SK-N-SH treated with all-trans-retinoic acid at 6 μM for 48 hours (cell line): ENCODE results near the gene ASPA.

ENCODE experiments used
- ATAC-seq: fragments of 200-7000 bp; cut with Tn5 transposase; 3 replicates; pipeline ENCODE4 v1.9.1; 2020; ENCODE audit warnings: mild to moderate bottlenecking, moderate library complexity
- ARNTL ChIP-seq: fragments of 450-650 bp; formaldehyde crosslinking; IDR thresholded peaks from 2 replicates; pipeline ENCODE4 v1.5.0; 2020; ENCODE audit warnings: low read depth, mild to moderate bottlenecking, moderate library complexity, borderline replicate concordance
- BACH2 ChIP-seq: fragments of 250-450 bp; sonication (Bioruptor Pico); IDR thresholded peaks from 2 replicates; pipeline ENCODE4 v1.9.0; 2021; ENCODE audit warnings: mild to moderate bottlenecking, borderline replicate concordance
- CSDC2 ChIP-seq: fragments of 250-450 bp; sonication (Bioruptor Pico); IDR thresholded peaks from 2 replicates; pipeline ENCODE4 v1.5.0; 2020; ENCODE audit warnings: mild to moderate bottlenecking, moderate library complexity
- ESRRG ChIP-seq: fragments of 250-450 bp; sonication (Bioruptor Pico); IDR thresholded peaks from 2 replicates; pipeline ENCODE4 v1.6.1; 2021; ENCODE audit warnings: mild to moderate bottlenecking
- GLIS3 ChIP-seq: fragments of 250-450 bp; sonication (Bioruptor Pico); IDR thresholded peaks from 2 replicates; pipeline ENCODE4 v1.5.0; 2020; ENCODE audit warnings: mild to moderate bottlenecking, moderate library complexity
- ISL1 ChIP-seq: fragments of 250-450 bp; sonication (Bioruptor Pico); IDR thresholded peaks from 2 replicates; pipeline ENCODE4 v2.1.2; 2022; ENCODE audit warnings: mild to moderate bottlenecking, moderate library complexity
- PPARA ChIP-seq: fragments of 250-450 bp; sonication (Bioruptor Pico); IDR thresholded peaks from 2 replicates; pipeline ENCODE4 v1.5.0; 2020; ENCODE audit warnings: mild to moderate bottlenecking, borderline replicate concordance
- RARB ChIP-seq: fragments of 250-450 bp; sonication (Bioruptor Pico); IDR thresholded peaks from 2 replicates; pipeline ENCODE4 v1.8.0; 2021; ENCODE audit warnings: mild to moderate bottlenecking, moderate library complexity
- SNAI2 ChIP-seq: fragments of 250-450 bp; sonication (Bioruptor Pico); IDR thresholded peaks from 2 replicates; pipeline ENCODE4 v1.5.0; 2020; ENCODE audit warnings: mild to moderate bottlenecking, moderate library complexity
- TOX ChIP-seq: fragments of 250-450 bp; sonication (Bioruptor Pico); IDR thresholded peaks from 2 replicates; pipeline ENCODE4 v1.8.0; 2021; ENCODE audit warnings: mild to moderate bottlenecking, moderate library complexity, borderline replicate concordance
- ZC3H10 ChIP-seq: fragments of 250-450 bp; sonication (Bioruptor Pico); IDR thresholded peaks from 2 replicates; pipeline ENCODE4 v1.5.1; 2021; ENCODE audit warnings: mild to moderate bottlenecking, moderate library complexity
- ZFP30 ChIP-seq: fragments of 450-650 bp; formaldehyde crosslinking; IDR thresholded peaks from 2 replicates; pipeline ENCODE4 v1.5.0; 2022; ENCODE audit warnings: mild to moderate bottlenecking, moderate library complexity
- ZNF565 ChIP-seq: fragments of 450-650 bp; formaldehyde crosslinking; conservative IDR thresholded peaks from 2 replicates; pipeline ENCODE4 v1.5.0; 2020; ENCODE audit warnings: low read depth, mild to moderate bottlenecking, moderate library complexity
- ZNF70 ChIP-seq: fragments of 450-650 bp; formaldehyde crosslinking; IDR thresholded peaks from 2 replicates; pipeline ENCODE4 v1.5.0; 2020; ENCODE audit warnings: mild to moderate bottlenecking, moderate library complexity
- ZNF8 ChIP-seq: fragments of 450-650 bp; formaldehyde crosslinking; IDR thresholded peaks from 2 replicates; pipeline ENCODE4 v1.5.0; 2020; ENCODE audit warnings: mild to moderate bottlenecking, moderate library complexity
- TF ChIP-seq, protein P1 (sequence below): fragments of 250-450 bp; sonication (Bioruptor Pico); IDR thresholded peaks from 2 replicates; pipeline ENCODE4 v1.8.0; 2020; ENCODE audit warnings: mild to moderate bottlenecking, moderate library complexity, borderline replicate concordance
- TF ChIP-seq, protein P2 (sequence below): fragments of 250-450 bp; sonication (Bioruptor Pico); IDR thresholded peaks from 2 replicates; pipeline ENCODE4 v1.5.1; 2020; ENCODE audit warnings: low read depth, mild to moderate bottlenecking, moderate library complexity
- TF ChIP-seq, protein P3 (sequence below): fragments of 250-450 bp; sonication (Bioruptor Pico); IDR thresholded peaks from 2 replicates; pipeline ENCODE4 v1.8.0; 2021; ENCODE audit warnings: low read depth, mild to moderate bottlenecking, moderate library complexity, borderline replicate concordance
- TF ChIP-seq, protein P4 (sequence below): fragments of 250-450 bp; sonication (Bioruptor Pico); IDR thresholded peaks from 2 replicates; pipeline ENCODE4 v1.5.0; 2020; ENCODE audit warnings: mild to moderate bottlenecking, moderate library complexity
- TF ChIP-seq, protein P5 (sequence below): fragments of 250-450 bp; sonication (Bioruptor Pico); IDR thresholded peaks from 2 replicates; pipeline ENCODE4 v1.5.1; 2021; ENCODE audit warnings: mild to moderate bottlenecking, moderate library complexity

ASPA gene

DNA sequence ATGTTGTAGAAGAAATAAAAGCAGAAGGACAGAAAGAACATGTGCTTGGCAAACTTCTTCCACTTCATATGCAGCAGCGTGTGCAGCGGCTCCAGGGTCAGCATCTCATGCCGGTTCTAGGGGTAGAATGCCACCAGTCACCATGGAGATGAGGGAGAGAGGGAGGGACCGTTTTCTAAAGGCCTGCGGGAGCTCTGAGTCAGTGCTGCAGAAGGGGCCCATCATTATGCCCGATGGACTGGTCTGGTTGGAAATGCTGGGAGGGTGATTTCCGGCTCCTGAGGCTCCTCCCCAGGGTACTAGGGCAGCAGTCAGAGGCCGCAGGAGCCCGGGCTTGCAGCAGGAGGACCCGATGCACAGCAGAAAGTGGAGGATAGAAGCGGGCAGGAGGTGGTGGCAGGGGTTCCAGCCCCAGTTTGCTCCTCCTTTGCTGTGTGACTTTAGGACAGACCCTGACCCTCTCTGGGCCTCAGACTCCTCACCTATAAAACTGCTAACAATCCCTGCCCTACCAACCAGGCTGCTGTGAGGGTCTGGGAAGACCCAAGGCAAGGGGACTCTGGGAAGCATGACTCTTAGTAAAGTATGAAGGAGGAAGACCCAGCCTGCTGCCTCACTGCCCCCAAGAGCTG lies 53.2 kb downstream of the ASPA start:
- TF ChIP-seq BACH2 (CRISPR knock-in tag) (no peak), ZNF70 (CRISPR knock-in tag) (no peak), RARB (no peak), SNAI2 (CRISPR knock-in tag) (no peak), ARNTL (CRISPR knock-in tag) (no peak), PPARA (no peak), ZNF565 (no peak), CSDC2 (no peak), ESRRG (CRISPR knock-in tag) (no peak), ISL1 (CRISPR knock-in tag) (no peak), ZFP30 (CRISPR knock-in tag) (no peak), ZC3H10 (no peak), GLIS3 (CRISPR knock-in tag) (no peak), TOX (CRISPR knock-in tag) (no peak)
- TF ChIP-seq, protein P1, sequence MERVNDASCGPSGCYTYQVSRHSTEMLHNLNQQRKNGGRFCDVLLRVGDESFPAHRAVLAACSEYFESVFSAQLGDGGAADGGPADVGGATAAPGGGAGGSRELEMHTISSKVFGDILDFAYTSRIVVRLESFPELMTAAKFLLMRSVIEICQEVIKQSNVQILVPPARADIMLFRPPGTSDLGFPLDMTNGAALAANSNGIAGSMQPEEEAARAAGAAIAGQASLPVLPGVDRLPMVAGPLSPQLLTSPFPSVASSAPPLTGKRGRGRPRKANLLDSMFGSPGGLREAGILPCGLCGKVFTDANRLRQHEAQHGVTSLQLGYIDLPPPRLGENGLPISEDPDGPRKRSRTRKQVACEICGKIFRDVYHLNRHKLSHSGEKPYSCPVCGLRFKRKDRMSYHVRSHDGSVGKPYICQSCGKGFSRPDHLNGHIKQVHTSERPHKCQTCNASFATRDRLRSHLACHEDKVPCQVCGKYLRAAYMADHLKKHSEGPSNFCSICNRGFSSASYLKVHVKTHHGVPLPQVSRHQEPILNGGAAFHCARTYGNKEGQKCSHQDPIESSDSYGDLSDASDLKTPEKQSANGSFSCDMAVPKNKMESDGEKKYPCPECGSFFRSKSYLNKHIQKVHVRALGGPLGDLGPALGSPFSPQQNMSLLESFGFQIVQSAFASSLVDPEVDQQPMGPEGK (CRISPR knock-in tag) = no peak
- TF ChIP-seq, protein P2, sequence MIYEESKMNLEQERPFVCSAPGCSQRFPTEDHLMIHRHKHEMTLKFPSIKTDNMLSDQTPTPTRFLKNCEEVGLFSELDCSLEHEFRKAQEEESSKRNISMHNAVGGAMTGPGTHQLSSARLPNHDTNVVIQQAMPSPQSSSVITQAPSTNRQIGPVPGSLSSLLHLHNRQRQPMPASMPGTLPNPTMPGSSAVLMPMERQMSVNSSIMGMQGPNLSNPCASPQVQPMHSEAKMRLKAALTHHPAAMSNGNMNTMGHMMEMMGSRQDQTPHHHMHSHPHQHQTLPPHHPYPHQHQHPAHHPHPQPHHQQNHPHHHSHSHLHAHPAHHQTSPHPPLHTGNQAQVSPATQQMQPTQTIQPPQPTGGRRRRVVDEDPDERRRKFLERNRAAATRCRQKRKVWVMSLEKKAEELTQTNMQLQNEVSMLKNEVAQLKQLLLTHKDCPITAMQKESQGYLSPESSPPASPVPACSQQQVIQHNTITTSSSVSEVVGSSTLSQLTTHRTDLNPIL = no peak
- TF ChIP-seq, protein P3, sequence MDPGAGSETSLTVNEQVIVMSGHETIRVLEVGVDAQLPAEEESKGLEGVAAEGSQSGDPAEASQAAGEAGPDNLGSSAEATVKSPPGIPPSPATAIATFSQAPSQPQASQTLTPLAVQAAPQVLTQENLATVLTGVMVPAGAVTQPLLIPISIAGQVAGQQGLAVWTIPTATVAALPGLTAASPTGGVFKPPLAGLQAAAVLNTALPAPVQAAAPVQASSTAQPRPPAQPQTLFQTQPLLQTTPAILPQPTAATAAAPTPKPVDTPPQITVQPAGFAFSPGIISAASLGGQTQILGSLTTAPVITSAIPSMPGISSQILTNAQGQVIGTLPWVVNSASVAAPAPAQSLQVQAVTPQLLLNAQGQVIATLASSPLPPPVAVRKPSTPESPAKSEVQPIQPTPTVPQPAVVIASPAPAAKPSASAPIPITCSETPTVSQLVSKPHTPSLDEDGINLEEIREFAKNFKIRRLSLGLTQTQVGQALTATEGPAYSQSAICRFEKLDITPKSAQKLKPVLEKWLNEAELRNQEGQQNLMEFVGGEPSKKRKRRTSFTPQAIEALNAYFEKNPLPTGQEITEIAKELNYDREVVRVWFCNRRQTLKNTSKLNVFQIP = no peak
- TF ChIP-seq, protein P4, sequence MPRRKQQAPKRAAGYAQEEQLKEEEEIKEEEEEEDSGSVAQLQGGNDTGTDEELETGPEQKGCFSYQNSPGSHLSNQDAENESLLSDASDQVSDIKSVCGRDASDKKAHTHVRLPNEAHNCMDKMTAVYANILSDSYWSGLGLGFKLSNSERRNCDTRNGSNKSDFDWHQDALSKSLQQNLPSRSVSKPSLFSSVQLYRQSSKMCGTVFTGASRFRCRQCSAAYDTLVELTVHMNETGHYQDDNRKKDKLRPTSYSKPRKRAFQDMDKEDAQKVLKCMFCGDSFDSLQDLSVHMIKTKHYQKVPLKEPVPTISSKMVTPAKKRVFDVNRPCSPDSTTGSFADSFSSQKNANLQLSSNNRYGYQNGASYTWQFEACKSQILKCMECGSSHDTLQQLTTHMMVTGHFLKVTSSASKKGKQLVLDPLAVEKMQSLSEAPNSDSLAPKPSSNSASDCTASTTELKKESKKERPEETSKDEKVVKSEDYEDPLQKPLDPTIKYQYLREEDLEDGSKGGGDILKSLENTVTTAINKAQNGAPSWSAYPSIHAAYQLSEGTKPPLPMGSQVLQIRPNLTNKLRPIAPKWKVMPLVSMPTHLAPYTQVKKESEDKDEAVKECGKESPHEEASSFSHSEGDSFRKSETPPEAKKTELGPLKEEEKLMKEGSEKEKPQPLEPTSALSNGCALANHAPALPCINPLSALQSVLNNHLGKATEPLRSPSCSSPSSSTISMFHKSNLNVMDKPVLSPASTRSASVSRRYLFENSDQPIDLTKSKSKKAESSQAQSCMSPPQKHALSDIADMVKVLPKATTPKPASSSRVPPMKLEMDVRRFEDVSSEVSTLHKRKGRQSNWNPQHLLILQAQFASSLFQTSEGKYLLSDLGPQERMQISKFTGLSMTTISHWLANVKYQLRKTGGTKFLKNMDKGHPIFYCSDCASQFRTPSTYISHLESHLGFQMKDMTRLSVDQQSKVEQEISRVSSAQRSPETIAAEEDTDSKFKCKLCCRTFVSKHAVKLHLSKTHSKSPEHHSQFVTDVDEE (CRISPR knock-in tag) = no peak
- TF ChIP-seq, protein P5, sequence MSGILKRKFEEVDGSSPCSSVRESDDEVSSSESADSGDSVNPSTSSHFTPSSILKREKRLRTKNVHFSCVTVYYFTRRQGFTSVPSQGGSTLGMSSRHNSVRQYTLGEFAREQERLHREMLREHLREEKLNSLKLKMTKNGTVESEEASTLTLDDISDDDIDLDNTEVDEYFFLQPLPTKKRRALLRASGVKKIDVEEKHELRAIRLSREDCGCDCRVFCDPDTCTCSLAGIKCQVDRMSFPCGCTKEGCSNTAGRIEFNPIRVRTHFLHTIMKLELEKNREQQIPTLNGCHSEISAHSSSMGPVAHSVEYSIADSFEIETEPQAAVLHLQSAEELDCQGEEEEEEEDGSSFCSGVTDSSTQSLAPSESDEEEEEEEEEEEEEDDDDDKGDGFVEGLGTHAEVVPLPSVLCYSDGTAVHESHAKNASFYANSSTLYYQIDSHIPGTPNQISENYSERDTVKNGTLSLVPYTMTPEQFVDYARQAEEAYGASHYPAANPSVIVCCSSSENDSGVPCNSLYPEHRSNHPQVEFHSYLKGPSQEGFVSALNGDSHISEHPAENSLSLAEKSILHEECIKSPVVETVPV = no peak
- TF ChIP-seq, all 23 proteins: peak for 0

DNA sequence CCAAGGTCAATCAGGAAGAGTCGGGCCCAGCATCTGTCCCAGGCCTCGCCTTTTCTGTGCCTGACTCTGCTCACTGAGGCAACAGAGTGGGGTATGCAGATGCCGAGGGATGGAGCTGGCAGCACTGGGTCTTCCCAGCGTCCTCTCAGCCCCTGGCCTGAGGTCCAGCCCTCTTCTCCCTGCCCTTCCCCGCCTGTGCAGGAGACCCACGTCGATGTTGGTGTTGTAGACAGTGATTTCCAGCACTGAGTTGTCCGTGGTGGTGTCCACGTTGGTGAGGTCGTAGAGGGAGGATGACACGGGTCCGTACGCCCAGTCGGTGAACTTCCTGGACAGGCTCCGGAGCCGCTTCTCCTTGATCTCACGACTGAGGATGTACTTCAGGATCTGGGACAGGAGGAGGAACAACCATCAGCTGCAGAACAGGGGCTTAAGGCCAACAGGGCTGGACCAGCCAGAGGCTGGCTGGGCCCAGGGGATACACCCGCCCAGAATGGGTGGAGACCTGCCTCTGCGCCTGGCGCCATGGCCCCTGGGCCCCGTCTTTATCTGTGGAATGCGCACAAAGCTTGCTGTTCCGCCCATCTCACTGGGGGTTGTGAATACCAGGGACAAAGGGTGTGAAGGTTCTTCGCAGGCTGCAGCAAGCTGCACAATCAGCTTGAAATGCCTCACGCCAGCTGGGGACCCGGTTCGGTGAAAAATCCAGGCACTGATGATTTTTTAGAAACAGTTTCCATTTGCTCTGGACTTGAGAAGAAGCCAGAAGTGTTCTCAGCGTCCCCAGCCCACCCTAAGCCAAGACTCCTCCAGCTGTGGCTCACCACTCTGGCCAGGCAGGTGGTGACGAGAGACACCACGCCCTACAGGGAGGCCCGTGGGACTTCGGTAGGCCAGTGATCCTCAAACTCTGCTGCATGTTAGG lies 54.3 kb downstream of the ASPA start:
- no peak for ATAC-seq
- TF ChIP-seq PPARA = no peak

More for the DNA sequence above, 53.2 kb downstream of the ASPA start:
- ATAC-seq = no peak; the same call in 1 of the 3 replicates

DNA sequence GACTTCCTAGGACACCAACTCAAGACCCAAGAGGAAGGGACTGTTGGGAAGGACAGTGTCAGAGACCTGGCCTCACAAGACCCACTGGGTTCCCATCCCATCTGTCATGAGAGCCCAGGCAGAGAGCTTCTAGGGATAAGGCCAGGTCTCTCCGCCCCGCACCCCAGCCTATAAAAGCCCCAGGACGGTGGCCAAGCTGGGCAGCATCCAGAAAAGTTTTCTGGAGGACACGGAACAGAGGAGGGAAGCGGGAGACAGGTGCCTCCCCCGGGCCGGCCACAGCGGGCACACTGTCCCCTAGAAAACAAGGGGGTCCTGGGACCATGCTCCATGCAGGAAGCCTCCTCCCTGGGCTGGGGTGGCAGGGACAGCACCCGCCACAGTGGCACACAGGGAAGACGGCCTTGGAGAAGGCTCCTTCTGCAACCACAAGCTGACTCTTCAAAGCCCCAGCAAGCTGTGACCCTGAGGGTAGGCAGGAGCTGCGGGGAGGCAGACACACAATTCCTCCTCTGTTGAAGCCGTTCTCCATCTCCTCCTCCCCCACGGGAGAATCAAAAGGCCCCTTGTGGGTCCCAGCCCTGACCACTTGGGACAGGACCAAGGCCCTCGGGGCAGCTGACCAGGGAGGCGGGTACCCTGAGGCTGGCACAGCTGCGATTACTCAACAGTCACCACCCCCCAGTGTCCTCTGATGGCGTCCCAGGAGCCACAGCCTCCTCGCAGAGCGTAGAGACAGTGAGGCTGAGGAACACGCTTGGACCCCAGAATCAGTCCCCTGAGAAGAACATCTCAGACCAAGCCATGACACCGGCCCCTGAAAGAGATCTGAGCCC lies 55.7 kb downstream of the ASPA start:
- TF ChIP-seq, protein P2 = no peak
- TF ChIP-seq RARB = no peak
- TF ChIP-seq ZNF8 (CRISPR knock-in tag) = no peak
- ATAC-seq = no peak
